IMR-90 (cell line): ENCODE results near the gene CXCL16.

Experiments used
- BHLHE40 ChIP-seq: fragments of 150-350 bp; IDR thresholded peaks from 2 replicates; pipeline ENCODE4 v1.6.1; 2016; ENCODE audit warnings: mild to moderate bottlenecking, low read depth, low read length
- CEBPB ChIP-seq: IDR thresholded peaks from 2 replicates; pipeline ENCODE4 v1.6.1; 2012; ENCODE audit warnings: low read depth, low read length, improper control_type of control experiment
- CHD1 ChIP-seq: IDR thresholded peaks from 2 replicates; pipeline ENCODE4 v1.6.1; 2012; ENCODE audit warnings: low read depth, low read length, improper control_type of control experiment
- ELK1 ChIP-seq: fragments of 150-350 bp; IDR thresholded peaks from 2 replicates; pipeline ENCODE4 v1.6.1; 2016; ENCODE audit warnings: low read depth, mild to moderate bottlenecking, low read length, moderate library complexity, borderline replicate concordance
- MAFK ChIP-seq: IDR thresholded peaks from 2 replicates; pipeline ENCODE4 v1.6.1; 2012; ENCODE audit warnings: low read depth, low read length, improper control_type of control experiment
- MAZ ChIP-seq: IDR thresholded peaks from 2 replicates; pipeline ENCODE4 v1.6.1; 2012; ENCODE audit warnings: low read depth, mild to moderate bottlenecking, low read length, improper control_type of control experiment, moderate library complexity, borderline replicate concordance
- MXI1 ChIP-seq: IDR thresholded peaks from 2 replicates; pipeline ENCODE4 v1.6.1; 2012; ENCODE audit warnings: low read depth, mild to moderate bottlenecking, low read length, moderate library complexity, borderline replicate concordance
- NFE2L2 ChIP-seq: fragments of 150-350 bp; IDR thresholded peaks from 2 replicates; pipeline ENCODE4 v1.6.1; 2016; ENCODE audit warnings: low read depth, mild to moderate bottlenecking, low read length
- POLR2A ChIP-seq: IDR thresholded peaks from 2 replicates; pipeline ENCODE4 v1.6.1; 2012; ENCODE audit warnings: mild to moderate bottlenecking, low read depth, low read length
- RAD21 ChIP-seq: IDR thresholded peaks from 2 replicates; pipeline ENCODE4 v1.6.1; 2012; ENCODE audit warnings: low read length, improper control_type of control experiment
- RFX5 ChIP-seq: IDR thresholded peaks from 2 replicates; pipeline ENCODE4 v1.8.0; 2012; ENCODE audit warnings: low read depth, mild to moderate bottlenecking, low read length, moderate library complexity
- SMC3 ChIP-seq: fragments of 150-350 bp; IDR thresholded peaks from 2 replicates; pipeline ENCODE4 v1.6.1; 2016; ENCODE audit warnings: low read depth, mild to moderate bottlenecking, antibody characterized with exemption, low read length, moderate library complexity
- USF2 ChIP-seq: fragments of 150-350 bp; IDR thresholded peaks from 2 replicates; pipeline ENCODE4 v1.6.1; 2017; ENCODE audit warnings: mild to moderate bottlenecking, antibody characterized with exemption, low read length, low read depth
- TF ChIP-seq, protein P1 (sequence below): conservative IDR thresholded peaks from 2 replicates; pipeline ENCODE4 v1.5.1; 2012; ENCODE audit warnings: mild to moderate bottlenecking, low read depth, low read length, improper control_type of control experiment

DNA sequence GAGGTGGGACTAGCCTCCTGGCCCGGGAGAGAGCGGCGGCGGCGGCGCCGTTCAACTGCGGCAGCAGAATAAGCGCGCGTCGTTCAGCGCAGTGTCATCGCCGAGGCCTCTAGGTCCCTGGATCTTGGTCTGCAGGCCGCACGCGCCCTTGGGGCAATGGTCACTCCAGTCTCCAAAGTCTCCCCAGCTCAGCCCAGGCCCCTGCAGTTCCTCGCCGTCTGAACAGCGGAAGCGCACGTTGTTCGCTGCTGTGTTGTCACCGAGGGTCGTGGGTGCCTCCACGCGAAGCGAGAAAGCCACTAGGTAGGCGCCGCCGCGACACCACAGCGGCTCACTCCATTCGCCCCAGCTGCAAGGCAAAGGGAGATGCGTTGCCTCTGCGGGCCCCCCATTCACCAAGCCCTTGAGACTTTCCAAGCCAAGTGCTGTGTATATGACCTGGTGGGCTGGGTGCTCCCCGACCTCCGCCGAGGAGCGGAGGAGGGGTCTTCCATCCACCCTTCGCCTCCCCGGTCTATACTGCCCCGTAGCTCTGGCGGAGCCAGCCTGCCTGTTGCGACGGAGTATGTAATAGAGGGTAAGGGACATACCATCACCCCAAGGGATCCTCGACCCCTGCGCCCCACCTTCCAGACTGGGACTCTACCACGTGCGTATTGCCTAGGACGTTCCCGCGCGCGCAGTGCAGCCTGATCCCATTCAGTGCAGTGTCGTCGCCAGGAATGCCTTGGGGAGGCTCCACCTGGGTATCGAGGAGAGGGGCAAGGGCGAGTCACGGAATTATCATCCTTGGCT lies 45.8 kb upstream of the CXCL16 start:
- TF ChIP-seq MXI1 (no peak), SMC3 (no peak), POLR2A (no peak), RFX5 (no peak), USF2 (no peak), BHLHE40 (no peak), RAD21 (no peak), CEBPB (no peak), NFE2L2 (no peak), MAFK (no peak), CHD1 (no peak), ELK1 (no peak), MAZ (no peak)
- TF ChIP-seq, protein P1, sequence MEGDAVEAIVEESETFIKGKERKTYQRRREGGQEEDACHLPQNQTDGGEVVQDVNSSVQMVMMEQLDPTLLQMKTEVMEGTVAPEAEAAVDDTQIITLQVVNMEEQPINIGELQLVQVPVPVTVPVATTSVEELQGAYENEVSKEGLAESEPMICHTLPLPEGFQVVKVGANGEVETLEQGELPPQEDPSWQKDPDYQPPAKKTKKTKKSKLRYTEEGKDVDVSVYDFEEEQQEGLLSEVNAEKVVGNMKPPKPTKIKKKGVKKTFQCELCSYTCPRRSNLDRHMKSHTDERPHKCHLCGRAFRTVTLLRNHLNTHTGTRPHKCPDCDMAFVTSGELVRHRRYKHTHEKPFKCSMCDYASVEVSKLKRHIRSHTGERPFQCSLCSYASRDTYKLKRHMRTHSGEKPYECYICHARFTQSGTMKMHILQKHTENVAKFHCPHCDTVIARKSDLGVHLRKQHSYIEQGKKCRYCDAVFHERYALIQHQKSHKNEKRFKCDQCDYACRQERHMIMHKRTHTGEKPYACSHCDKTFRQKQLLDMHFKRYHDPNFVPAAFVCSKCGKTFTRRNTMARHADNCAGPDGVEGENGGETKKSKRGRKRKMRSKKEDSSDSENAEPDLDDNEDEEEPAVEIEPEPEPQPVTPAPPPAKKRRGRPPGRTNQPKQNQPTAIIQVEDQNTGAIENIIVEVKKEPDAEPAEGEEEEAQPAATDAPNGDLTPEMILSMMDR, result no peak
